GM19372 (cell line): ENCODE results near the gene SRRM5.

Source experiments
- ATAC-seq: cut with Tn5 transposase; IDR thresholded peaks from one replicate; pipeline ENCODE4 v1.9.1; 2021; ENCODE audit warnings: mild to moderate bottlenecking, low read depth, moderate library complexity; ENCODE audit not compliant: unreplicated experiment

The SRRM5 gene

DNA sequence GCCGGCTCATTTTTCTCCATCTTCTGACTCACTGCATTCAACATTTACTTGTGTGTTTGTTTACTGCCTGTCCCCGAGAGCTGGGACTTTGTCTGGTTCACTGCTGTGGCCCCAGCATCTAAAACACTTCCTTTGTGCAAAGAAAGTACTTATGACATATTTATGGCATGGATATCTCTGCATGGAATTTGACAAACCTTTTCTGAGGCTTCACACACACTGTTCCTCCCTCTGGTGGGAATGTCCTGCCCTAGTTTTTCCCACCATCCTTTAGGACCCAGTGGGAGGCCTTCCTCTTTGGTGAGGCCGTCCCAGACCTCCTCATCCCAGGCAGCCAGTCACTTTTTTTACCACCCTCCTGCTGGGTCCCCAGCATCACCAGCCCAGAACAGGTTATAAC lies 1.4 kb upstream of the SRRM5 start:
- ATAC-seq = no peak

GRCh38 chr19:43612374-43612773 lies 486 bp downstream of the SRRM5 start:
- no peak for ATAC-seq

DNA sequence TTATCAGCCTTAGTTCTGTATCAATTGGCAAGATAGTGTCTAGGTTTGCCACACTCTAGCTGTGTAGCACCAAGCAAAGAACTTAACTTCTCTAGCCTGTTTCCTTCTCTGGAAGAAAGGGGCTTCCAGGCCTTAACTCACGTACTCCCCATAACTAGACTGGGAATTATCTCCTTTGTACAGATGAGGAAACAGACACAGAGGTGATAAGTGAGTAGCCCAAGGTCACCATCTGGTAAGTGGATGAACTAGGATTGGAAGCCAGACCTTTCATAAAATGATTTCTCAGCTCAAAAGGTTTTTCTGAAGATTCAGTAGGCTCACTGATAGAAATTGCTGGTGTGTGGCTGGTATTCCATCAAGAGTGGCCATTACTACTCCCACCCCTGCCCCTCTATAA lies 4.4 kb downstream of the SRRM5 start:
- ATAC-seq = no peak

DNA sequence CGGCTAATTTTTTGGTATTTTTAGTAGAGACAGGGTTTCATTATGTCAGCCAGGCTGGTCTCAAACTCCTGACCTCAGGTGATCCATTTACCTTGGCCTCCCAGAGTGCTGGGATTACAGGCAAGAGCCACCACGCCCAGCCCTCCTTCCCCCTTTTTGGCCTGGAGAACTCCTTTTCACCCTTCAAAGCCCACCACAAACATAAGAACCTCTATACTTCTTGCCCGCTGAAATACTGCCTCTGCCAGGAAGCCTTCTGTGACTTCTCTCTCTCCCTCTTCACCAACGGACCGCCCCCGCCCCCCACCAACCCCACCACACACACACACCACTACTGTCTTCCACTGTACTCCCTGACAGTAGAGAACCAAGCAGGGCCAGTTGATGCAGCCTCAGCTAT lies 5.1 kb downstream of the SRRM5 start:
- no peak for ATAC-seq

DNA sequence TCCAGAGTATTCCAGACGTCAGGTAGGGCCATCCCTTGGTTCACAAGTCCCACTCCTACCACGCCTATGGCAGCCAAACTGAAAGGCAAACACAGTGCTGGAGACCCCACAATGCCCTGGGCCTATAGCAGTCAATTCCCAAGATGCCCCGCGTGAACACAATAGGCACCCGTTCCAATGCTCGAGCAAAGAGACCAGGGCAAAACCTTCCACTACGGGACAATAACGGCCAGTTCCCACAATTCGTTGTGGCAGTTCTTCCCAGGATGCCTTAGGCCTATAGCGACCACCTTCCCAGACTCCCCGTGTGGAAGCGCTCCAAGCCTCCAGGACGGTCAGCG lies 7.0 kb downstream of the SRRM5 start:
- peak; percentile 15 for ATAC-seq

DNA sequence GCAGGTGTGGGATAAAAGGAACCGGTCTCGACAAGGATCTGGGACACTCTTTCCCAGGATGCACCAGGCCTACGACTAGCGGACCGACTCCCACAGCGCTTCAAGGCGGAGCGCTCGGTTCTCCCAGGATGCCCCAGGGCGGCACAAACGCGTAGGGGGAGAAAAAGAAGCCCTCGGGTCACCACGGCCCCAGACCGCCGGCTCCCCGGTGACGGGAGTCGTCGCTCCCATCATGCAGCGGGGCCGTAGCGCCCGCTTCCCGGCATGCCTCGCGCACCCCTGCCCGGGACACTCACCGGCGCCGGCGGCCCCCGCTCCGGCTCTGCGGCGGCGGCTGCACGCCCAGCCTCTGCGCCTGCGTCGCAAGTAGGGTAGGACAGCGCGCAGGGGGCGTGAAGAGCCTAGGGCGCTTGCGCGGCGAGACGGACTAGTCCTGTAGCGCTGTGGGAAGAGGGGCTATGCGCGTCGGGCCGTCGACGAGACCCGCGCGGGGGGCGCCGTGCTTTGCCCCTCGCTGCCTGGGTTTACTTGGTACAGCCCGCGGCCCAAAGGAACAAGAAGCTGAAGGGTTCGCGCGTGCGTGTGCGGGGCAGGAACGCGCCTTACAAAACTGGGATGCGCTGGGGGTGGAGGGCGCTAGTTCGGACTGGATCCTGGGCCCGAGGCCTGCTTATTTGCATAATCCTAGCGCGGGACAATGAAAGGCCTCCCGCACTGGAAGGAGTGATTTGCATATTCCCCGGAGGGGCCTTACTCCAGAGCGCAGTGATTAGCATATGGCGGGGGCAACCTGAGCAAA lies 7.6 kb downstream of the SRRM5 start, which contains the start of gene ZNF428:
Gene ZNF428, minus strand, starts transcription at position 368 of the 799 bp plus-strand sequence. CDS start 5,325 bp downstream, outside the sequence.
- peak; percentile 75 for ATAC-seq

DNA sequence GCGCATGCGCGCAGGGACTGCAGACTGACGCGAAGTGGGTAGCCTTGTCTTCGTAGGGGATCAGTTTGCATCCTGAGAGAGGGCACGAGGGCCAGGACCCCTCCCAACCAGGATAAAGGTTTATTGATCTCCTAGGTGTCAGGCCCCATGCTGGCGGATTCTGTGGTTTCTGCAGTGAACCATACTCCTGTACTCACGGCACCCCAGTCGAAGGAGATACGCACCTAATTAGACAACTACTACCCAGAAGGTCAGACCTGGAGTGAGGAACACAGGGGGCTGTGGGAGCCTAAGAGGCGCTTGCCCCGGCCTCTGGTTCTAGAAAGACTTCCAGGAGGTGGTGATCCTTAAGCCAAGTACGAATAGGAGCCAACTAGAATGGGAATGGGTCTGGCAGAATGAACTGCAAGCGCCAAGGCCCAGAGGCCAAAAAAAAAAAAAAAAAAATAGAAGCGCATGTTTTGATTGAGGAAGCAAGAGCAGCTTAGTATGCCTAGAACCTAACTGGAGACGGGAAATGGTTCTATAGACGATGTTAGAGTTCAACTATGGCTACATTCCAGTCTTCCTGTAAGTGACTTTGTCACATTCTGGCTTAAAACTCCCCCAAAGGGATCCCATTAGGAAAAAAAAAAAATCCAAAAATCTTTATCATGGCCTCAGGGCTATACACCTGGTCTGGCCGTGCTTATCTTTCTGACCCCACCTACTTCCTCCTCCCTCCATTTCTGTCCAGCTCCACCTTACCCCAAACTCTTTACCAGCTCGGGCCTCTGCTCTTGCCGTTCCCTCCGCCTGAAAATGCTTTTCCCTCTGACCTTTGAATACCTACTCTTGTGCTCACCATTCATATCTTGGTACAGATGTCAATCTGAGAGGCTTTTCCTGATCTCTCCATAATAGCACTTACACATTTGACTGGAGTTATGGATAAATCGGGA lies 8.4 kb downstream of the SRRM5 start:
- no peak for ATAC-seq

GRCh38 chr19:43622070-43622469 lies 10.2 kb downstream of the SRRM5 start:
- no peak for ATAC-seq

DNA sequence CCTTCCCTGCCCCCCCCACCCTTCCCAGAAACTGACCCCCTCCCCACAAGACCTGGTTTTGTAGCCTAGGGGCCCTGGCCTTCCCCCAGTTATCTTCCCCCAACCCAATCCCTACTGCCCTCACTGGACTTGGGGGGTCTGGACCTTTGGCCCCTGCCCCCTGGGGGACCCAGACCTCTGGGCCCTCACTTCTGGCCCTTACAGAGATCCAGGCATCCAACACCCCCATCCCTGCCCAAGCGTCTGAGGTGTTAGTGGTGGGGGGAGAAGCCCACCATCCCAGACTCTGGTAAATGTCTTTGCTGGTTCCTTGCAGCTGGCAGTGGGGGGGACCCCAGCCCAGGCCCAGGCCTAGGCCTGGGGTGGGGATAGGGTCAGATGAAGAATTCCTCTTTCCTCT lies 11.1 kb downstream of the SRRM5 start:
- ATAC-seq = no peak

GRCh38 chr19:43623889-43624670 lies 12.2 kb downstream of the SRRM5 start:
- no peak for ATAC-seq

DNA sequence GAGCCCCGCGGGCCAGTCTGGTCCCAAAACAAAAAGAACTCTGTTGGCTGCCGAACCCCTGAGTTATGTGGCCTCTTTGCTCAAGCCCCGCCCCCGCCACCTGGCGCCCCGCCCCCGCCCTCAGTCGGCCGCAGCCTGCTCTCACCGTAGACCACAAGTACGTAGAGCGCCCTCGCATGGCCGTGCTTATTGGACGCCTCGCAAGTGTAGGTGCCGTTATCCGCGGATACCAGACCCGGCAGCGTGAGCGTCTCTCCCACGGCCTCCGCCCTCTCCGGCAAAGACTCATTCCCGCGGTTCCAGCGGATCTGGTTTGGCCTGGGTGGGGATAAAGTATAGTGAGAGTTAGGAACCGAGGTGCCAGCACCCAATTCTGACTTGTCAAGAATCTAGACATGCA lies 13.0 kb downstream of the SRRM5 start:
- no peak for ATAC-seq

DNA sequence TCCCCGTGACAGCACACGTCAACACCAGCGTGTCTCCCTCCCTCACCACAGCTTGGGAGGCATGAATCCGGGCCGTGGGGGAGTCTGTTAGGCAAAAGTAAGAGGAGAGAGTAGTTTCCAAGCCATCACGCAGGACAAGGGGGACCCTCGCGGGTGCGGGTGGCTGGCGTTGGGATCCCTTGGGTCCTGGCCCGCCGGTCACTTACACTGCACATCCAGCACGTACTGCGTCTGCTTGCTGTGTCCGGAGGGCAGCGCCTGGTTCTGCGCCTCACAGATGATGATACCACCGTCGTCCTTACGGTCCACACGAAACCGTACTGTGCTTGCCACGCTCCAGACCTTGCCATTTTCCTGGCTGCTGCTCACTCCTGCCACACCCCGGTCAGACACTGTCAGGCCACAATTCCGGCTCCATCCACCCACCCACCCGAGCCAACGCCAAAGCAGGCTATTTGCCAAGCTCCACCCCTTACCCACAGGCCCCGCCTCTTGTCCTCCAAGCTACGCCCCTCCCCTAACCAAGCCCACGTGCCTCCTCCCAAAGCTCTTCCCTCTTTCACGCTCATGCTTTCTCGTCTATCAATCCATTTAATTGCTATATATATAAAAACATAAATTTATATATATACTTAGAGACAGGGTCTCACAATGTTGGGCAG lies 14.2 kb downstream of the SRRM5 start:
- no peak for ATAC-seq

- no peak for ATAC-seq
These were observed 14.9 kb downstream of the SRRM5 start for GRCh38 chr19:43626838-43627237.

GRCh38 chr19:43628646-43629326 lies 16.9 kb downstream of the SRRM5 start:
- no peak for ATAC-seq

DNA sequence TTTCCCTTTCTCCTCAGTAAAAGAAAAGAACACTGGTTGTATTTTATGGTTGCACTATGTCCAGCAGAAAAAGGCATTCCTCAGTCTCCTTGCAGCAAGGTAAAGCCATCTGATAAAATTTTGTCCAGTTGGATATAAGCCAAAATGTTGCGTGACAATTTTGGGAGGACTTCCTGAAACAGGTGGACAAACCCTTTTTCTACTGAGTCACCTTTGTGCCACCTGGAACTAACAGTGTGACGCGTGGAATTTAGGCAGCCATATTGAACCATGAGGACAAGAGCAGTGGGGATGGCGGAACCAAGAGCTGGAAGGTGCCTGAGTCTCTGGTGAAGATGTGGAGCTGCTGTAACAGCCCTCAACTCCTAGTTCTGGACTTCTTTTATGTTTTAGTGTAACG lies 19.6 kb downstream of the SRRM5 start:
- no peak for ATAC-seq

- no peak for ATAC-seq
These were observed 21.6 kb downstream of the SRRM5 start for GRCh38 chr19:43633520-43633919.

DNA sequence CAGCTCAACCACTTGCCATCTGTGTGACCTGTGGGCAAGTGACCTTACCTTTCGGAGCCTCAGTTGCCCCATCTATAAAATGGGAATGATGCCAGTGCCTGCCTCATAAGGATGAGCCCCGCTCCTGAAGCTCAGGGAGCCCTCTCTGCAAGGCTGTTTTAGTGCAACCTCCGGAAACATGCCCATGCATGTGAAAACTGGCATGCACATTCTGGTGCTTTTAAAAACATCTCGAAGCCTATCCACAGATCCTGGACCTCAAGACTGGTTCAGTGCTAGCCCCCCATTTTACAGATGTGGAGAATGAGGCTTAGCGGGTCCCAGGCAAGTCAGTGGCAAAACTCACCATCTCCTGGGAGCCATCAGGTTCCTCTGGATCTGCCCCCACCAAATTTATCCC lies 22.2 kb downstream of the SRRM5 start:
- ATAC-seq = no peak

DNA sequence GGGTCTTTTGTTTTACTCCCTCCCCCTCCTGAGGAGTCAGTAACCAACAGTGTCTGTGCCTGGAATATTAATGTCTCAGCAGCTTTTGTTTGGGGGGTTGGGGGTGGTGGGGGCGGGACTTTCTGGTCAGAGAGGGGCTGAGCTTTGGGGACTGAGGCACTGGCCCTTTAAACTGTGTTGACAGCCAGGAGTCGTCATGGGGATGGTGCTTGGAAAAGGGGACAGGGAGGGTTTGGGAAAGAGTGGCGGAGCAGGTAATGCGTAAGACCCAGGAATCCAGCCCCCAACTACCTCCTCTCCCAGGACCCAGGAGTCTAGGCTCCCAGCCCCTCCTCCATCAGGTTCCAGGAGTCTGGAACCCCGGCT lies 22.6 kb downstream of the SRRM5 start:
- ATAC-seq = no peak

GRCh38 chr19:43634872-43635560 lies 23.1 kb downstream of the SRRM5 start:
- no peak for ATAC-seq
